ENCODE measurements around the gene NAP1L1.

The NAP1L1 gene

GRCh38 chr12:76024102-76024781 is 60.2 kb downstream of the NAP1L1 start:
- peak overlapping the region; percentile 100 for H3K27ac ChIP-seq

GRCh38 chr12:76023069-76023690 is 61.3 kb downstream of the NAP1L1 start:
- peak overlapping the region; percentile 100 for H3K27ac ChIP-seq
- no peak for DNase-seq (ENCODE audit: low read depth, low spot score)

More at GRCh38 chr12:76024102-76024781, 60.2 kb downstream of the NAP1L1 start:
- no peak for DNase-seq (ENCODE audit: low read depth, low spot score)

GRCh38 chr12:76022506-76022905 is 62.0 kb downstream of the NAP1L1 start:
- no peak for DNase-seq (ENCODE audit: low read depth, low spot score)
- peak overlapping the region; percentile 100 for H3K27ac ChIP-seq

GRCh38 chr12:76020731-76021672 is 63.5 kb downstream of the NAP1L1 start:
- DNase-seq (ENCODE audit: low read depth, low spot score), result peak; percentile 82
- peak overlapping the region; percentile 100 for H3K27ac ChIP-seq

GRCh38 chr12:76020281-76020680 is 64.2 kb downstream of the NAP1L1 start:
- DNase-seq (ENCODE audit: low read depth, low spot score), result no peak
- H3K27ac ChIP-seq, result peak overlapping the region; percentile 100

GRCh38 chr12:76018672-76019071 is 65.8 kb downstream of the NAP1L1 start:
- peak overlapping the region; percentile 100 for H3K27ac ChIP-seq
- no peak for DNase-seq (ENCODE audit: low read depth, low spot score)

GRCh38 chr12:76018111-76018510 is 66.4 kb downstream of the NAP1L1 start:
- H3K27ac ChIP-seq, result peak overlapping the region; percentile 100
- DNase-seq (ENCODE audit: low read depth, low spot score), result no peak

GRCh38 chr12:76014007-76014406 is 70.5 kb downstream of the NAP1L1 start:
- no peak overlapping the region for H3K27ac ChIP-seq
- no peak for DNase-seq (ENCODE audit: low read depth, low spot score)

GRCh38 chr12:76013603-76014002 is 70.9 kb downstream of the NAP1L1 start:
- H3K27ac ChIP-seq, result no peak overlapping the region
- no peak for DNase-seq (ENCODE audit: low read depth, low spot score)

GRCh38 chr12:76012644-76013043 is 71.8 kb downstream of the NAP1L1 start:
- DNase-seq (ENCODE audit: low read depth, low spot score), result no peak
- H3K27ac ChIP-seq, result no peak overlapping the region

GRCh38 chr12:76010732-76011458 is 73.6 kb downstream of the NAP1L1 start:
- H3K27ac ChIP-seq, result no peak overlapping the region
- DNase-seq (ENCODE audit: low read depth, low spot score), result no peak

GRCh38 chr12:76008428-76008827 is 76.1 kb downstream of the NAP1L1 start:
- no peak for DNase-seq (ENCODE audit: low read depth, low spot score)

GRCh38 chr12:76007640-76008039 is 76.8 kb downstream of the NAP1L1 start:
- no peak for DNase-seq (ENCODE audit: low read depth, low spot score)
- H3K27ac ChIP-seq, result no peak overlapping the region

More at GRCh38 chr12:76008428-76008827, 76.1 kb downstream of the NAP1L1 start:
- H3K27ac ChIP-seq, result no peak overlapping the region

- H3K27ac ChIP-seq, result no peak overlapping the region
- DNase-seq (ENCODE audit: low read depth, low spot score), result no peak
These were observed 78.2 kb downstream of the NAP1L1 start for GRCh38 chr12:76006028-76006925.

- H3K27ac ChIP-seq, result no peak overlapping the region
- no peak for DNase-seq (ENCODE audit: low read depth, low spot score)
These were observed 81.2 kb downstream of the NAP1L1 start for GRCh38 chr12:76003355-76003638.

GRCh38 chr12:76002598-76003354 is 81.7 kb downstream of the NAP1L1 start:
- H3K27ac ChIP-seq, result no peak overlapping the region
- DNase-seq (ENCODE audit: low read depth, low spot score), result no peak

GRCh38 chr12:75998292-75999063 is 86.0 kb downstream of the NAP1L1 start:
- DNase-seq (ENCODE audit: low read depth, low spot score), result no peak
- H3K27ac ChIP-seq, result peak overlapping the region; percentile 94

- H3K27ac ChIP-seq, result peak overlapping the region; percentile 94
These were observed 86.8 kb downstream of the NAP1L1 start for GRCh38 chr12:75997658-75998057.

More at GRCh38 chr12:75997658-75998057, 86.8 kb downstream of the NAP1L1 start:
- DNase-seq (ENCODE audit: low read depth, low spot score), result no peak
